ENCODE results near the gene COL7A1.

DNA sequence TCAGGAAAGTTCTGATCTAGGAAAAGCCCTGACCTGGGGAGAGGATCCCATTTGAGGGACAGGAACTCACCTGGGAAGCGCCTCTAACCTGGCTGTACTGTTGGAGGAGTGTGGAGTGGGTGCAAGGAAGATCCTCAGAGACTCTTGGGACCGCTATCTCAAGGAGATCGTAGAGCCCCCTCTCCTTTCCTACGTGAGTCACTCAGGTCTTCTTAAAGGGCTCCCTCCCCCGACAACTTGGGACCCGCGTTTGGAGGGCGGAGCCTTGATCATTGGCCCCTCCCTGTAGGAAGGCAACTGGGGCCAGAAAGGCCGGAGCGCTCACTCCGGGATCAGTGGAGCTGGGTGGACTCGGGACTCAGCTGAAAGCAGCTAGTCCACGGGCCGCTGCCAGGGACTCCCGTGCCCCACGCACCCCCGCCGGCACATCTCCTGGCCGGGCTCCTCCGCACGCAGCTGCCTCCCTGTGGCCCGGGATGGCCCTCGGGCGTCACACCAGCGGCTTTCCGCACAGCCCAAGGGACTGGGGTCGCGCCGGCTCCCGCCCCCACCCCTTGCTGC, 39.6 kb upstream of the COL7A1 start:
- TF ChIP-seq, protein P1, sequence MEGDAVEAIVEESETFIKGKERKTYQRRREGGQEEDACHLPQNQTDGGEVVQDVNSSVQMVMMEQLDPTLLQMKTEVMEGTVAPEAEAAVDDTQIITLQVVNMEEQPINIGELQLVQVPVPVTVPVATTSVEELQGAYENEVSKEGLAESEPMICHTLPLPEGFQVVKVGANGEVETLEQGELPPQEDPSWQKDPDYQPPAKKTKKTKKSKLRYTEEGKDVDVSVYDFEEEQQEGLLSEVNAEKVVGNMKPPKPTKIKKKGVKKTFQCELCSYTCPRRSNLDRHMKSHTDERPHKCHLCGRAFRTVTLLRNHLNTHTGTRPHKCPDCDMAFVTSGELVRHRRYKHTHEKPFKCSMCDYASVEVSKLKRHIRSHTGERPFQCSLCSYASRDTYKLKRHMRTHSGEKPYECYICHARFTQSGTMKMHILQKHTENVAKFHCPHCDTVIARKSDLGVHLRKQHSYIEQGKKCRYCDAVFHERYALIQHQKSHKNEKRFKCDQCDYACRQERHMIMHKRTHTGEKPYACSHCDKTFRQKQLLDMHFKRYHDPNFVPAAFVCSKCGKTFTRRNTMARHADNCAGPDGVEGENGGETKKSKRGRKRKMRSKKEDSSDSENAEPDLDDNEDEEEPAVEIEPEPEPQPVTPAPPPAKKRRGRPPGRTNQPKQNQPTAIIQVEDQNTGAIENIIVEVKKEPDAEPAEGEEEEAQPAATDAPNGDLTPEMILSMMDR (conservative IDR thresholded peaks at IDR 0.05; ENCODE audit: low read depth in 2 of 2), result no peak
- TF ChIP-seq EZH2phosphoT487 (IDR thresholded peaks at IDR 0.05; ENCODE audit: unreplicated experiment), result no peak
